ENCODE measurements around the gene RPP21.
"Not testable (repeated sequence)": the region's sequence is repeated elsewhere in the genome, so short reads cannot be mapped to it uniquely, and the experiment has no call there.

The RPP21 gene

GRCh38 chr6:30331981-30332380 is 13.0 kb upstream of the RPP21 start:
- no peak for DNase-seq

GRCh38 chr6:30334075-30334783 is 10.7 kb upstream of the RPP21 start:
- no peak for DNase-seq

- DNase-seq, result no peak
Measured at GRCh38 chr6:30340589-30341054, 4.3 kb upstream of the RPP21 start.

- DNase-seq, result no peak
Measured at GRCh38 chr6:30341218-30341617, 3.7 kb upstream of the RPP21 start.

- no peak for DNase-seq
Measured at GRCh38 chr6:30341728-30342127, 3.2 kb upstream of the RPP21 start.

GRCh38 chr6:30344191-30344867 is 627 bp upstream of the RPP21 start:
- no peak for DNase-seq

GRCh38 chr6:30345852-30346251 is 896 bp downstream of the RPP21 start:
- no peak for DNase-seq

- no peak for DNase-seq
Measured at GRCh38 chr6:30348957-30349356, 4.0 kb downstream of the RPP21 start.

GRCh38 chr6:30349421-30350177 is 4.6 kb downstream of the RPP21 start:
- no peak for DNase-seq

- DNase-seq, result no peak
Measured at GRCh38 chr6:30350524-30350923, 5.6 kb downstream of the RPP21 start.

- no peak for DNase-seq
Measured at GRCh38 chr6:30352550-30352949, 7.6 kb downstream of the RPP21 start.

- DNase-seq, result no peak
Measured at GRCh38 chr6:30355281-30355680, 10.3 kb downstream of the RPP21 start.

GRCh38 chr6:30356536-30356935 is 11.6 kb downstream of the RPP21 start:
- no peak for DNase-seq

- DNase-seq, result peak; percentile 72
Measured at GRCh38 chr6:30357678-30358540, 13.0 kb downstream of the RPP21 start.

GRCh38 chr6:30359276-30359675 is 14.3 kb downstream of the RPP21 start:
- no peak for DNase-seq

GRCh38 chr6:30360139-30360538 is 15.2 kb downstream of the RPP21 start:
- no peak for DNase-seq

- DNase-seq, result no peak
Measured at GRCh38 chr6:30361661-30362060, 16.7 kb downstream of the RPP21 start.

- DNase-seq, result no peak
Measured at GRCh38 chr6:30363459-30363858, 18.5 kb downstream of the RPP21 start.

GRCh38 chr6:30364591-30364990 is 19.6 kb downstream of the RPP21 start:
- DNase-seq, result no peak

- DNase-seq, result not testable (repeated sequence)
Measured at GRCh38 chr6:30369280-30369679, 24.3 kb downstream of the RPP21 start.

- DNase-seq, result no peak
Measured at GRCh38 chr6:30378290-30378937, 33.5 kb downstream of the RPP21 start.

GRCh38 chr6:30380464-30380863 is 35.5 kb downstream of the RPP21 start:
- no peak for DNase-seq

All from DMS79 treated with DMSO at 0.1 percent for 48 hours (cell line).